HepG2 (cell line): ENCODE results near the gene PRDM15. TPM values are rescaled to one million over a fixed set of nuclear protein-coding genes. Genes with fewer than 3 reads are reported as not detected.
A peak's percentile ranks its signal among the peaks of the same experiment; 100 is the strongest.

Source experiments
- ATAC-seq: fragments of 200-7000 bp; cut with Tn5 transposase; 3 replicates; pipeline ENCODE4 v1.9.1; 2020; ENCODE audit warnings: mild to moderate bottlenecking, moderate library complexity
- BruUV-seq: library from RNA; stranded (reverse); fragments of 400-500 nt; replicated peaks from 2 replicates; lab custom pipeline; 2021; lab: Mats Ljungman, UMichigan
- CTCF ChIA-PET: fragments of 300-600 bp; formaldehyde crosslinking; extraction: SDS; loops from one replicate; lab custom pipeline; 2021; ENCODE audit warnings: low total read pairs, inconsistent platforms, low intra/inter-chr PET ratio; lab: Yijun Ruan, JAX
- POLR2A ChIA-PET: fragments of 350-600 bp; sonication (Branson Sonifier 250); formaldehyde crosslinking; loops from one replicate; lab custom pipeline; 2020; ENCODE audit warnings: antibody characterized with exemption, inconsistent platforms; lab: Yijun Ruan, JAX
- DNase-seq: peaks from one replicate; pipeline ENCODE4 v3.0.0-alpha.2; 2015; ENCODE audit warnings: low spot score
- FAIRE-seq: peaks from 3 replicates; lab custom pipeline; 2011; peaks lifted over from hg19 to GRCh38; lab: Jason Lieb, UNC
- H2AFZ ChIP-seq: one replicate; pipeline ENCODE4 v1.6.1; 2011; ENCODE audit warnings: low read length, inconsistent platforms
- H3K27ac ChIP-seq: fragments of 300-600 bp; 3 replicates; pipeline ENCODE4 v1.8.0; 2011; ENCODE audit warnings: mixed run types, mild to moderate bottlenecking, mixed read lengths, low read length, inconsistent platforms; ENCODE audit not compliant: insufficient read depth; ENCODE audit errors: extremely low read length
- H3K27me3 ChIP-seq, 2 experiments: fragments of 200-600 bp in 1 of 2; 2 replicates in 1 of 2; 3 replicates in 1 of 2; pipeline versions ENCODE4 v1.6.0 to v1.8.0; 2011; ENCODE audit warnings: low read length in 2 of 2, mild to moderate bottlenecking in 2 of 2, moderate library complexity in 2 of 2, inconsistent platforms in 1 of 2; ENCODE audit not compliant: insufficient read depth in 2 of 2, control insufficient read depth in 1 of 2
- H3K36me3 ChIP-seq, 2 experiments: fragments of 200-600 bp in 1 of 2; replicated peaks in 1 of 2; 2 replicates in 1 of 2; 3 replicates in 1 of 2; pipeline versions ENCODE4 v1.5.1 to v1.8.0; 2011; ENCODE audit warnings: low read length in 2 of 2, inconsistent platforms in 1 of 2; ENCODE audit not compliant: insufficient read depth in 2 of 2, control insufficient read depth in 1 of 2
- H3K4me1 ChIP-seq: 2 replicates; pipeline ENCODE4 v1.5.1; 2012; ENCODE audit warnings: low read length, inconsistent platforms; ENCODE audit not compliant: insufficient read depth
- H3K4me2 ChIP-seq: 2 replicates; pipeline ENCODE4 v1.6.0; 2011; ENCODE audit warnings: low read depth, low read length, inconsistent platforms
- H3K4me3 ChIP-seq, 3 experiments: fragments of 200-600 bp in 1 of 3; sonication (generic), shearing (Covaris generic) in 1 of 3; replicated peaks in 1 of 3; 2 replicates each; pipeline ENCODE4 v1.5.1; 2011 to 2016; ENCODE audit warnings: low read length in 3 of 3, inconsistent platforms in 2 of 3, low read depth in 2 of 3, mild to moderate bottlenecking in 2 of 3, control low read depth in 1 of 3, mixed read lengths in 1 of 3; ENCODE audit not compliant: insufficient read depth in 1 of 3
- H3K79me2 ChIP-seq: one replicate; pipeline ENCODE4 v1.6.1; 2011; ENCODE audit warnings: low read length, inconsistent platforms; ENCODE audit not compliant: insufficient read depth
- H3K9ac ChIP-seq: 2 replicates; pipeline ENCODE4 v1.6.0; 2011; ENCODE audit warnings: mild to moderate bottlenecking, low read depth, low read length, inconsistent platforms; ENCODE audit not compliant: insufficient read depth
- H3K9me3 ChIP-seq: 2 replicates; pipeline ENCODE4 v1.5.1; 2012; ENCODE audit warnings: mild to moderate bottlenecking, low read length
- H4K20me1 ChIP-seq: 2 replicates; pipeline ENCODE4 v1.6.0; 2011; ENCODE audit warnings: inconsistent platforms, mild to moderate bottlenecking, low read length, moderate library complexity; ENCODE audit not compliant: insufficient read depth
- MED1 ChIP-seq: sonication (generic); formaldehyde crosslinking; IDR thresholded peaks from 2 replicates; pipeline ENCODE4 v1.4.0; 2020; ENCODE audit warnings: missing genetic modification reagents
- NCOR1 ChIP-seq: fragments of 200-600 bp; sonication (generic); IDR thresholded peaks from 2 replicates; pipeline ENCODE4 v1.7.0; 2017; ENCODE audit warnings: antibody characterized with exemption, low read length, borderline replicate concordance
- NR2C2 ChIP-seq: sonication (generic); formaldehyde crosslinking; IDR thresholded peaks from 2 replicates; pipeline ENCODE4 v1.4.0; 2020; ENCODE audit warnings: missing genetic modification reagents, mild to moderate bottlenecking, moderate library complexity, borderline replicate concordance
- RAD21 ChIP-seq: fragments of 450-650 bp; formaldehyde crosslinking; IDR thresholded peaks from 2 replicates; pipeline ENCODE4 v1.5.0; 2020; ENCODE audit warnings: mild to moderate bottlenecking
- REL ChIP-seq: sonication (generic); formaldehyde crosslinking; conservative IDR thresholded peaks from 2 replicates; pipeline ENCODE4 v1.8.0; 2022; ENCODE audit warnings: mild to moderate bottlenecking, missing genetic modification reagents, moderate library complexity
- RFX3 ChIP-seq: IDR thresholded peaks from 2 replicates; pipeline ENCODE4 v1.6.1; 2016; ENCODE audit warnings: missing biosample characterization, missing genetic modification reagents
- RNF2 ChIP-seq: fragments of 450-650 bp; conservative IDR thresholded peaks from 2 replicates; pipeline ENCODE4 v1.6.1; 2016; ENCODE audit warnings: low read depth
- SIX4 ChIP-seq: sonication (generic); formaldehyde crosslinking; IDR thresholded peaks from 2 replicates; pipeline ENCODE4 v1.4.0; 2020; ENCODE audit warnings: missing genetic modification reagents
- SMAD3 ChIP-seq: sonication (generic); formaldehyde crosslinking; IDR thresholded peaks from 2 replicates; pipeline ENCODE4 v1.4.0; 2020; ENCODE audit warnings: missing genetic modification reagents
- SRF ChIP-seq: IDR thresholded peaks from 2 replicates; pipeline ENCODE4 v1.6.1; 2011; ENCODE audit warnings: mild to moderate bottlenecking, low read depth, low read length, moderate library complexity
- TGIF2 ChIP-seq: IDR thresholded peaks from 2 replicates; pipeline ENCODE4 v1.6.1; 2016; ENCODE audit warnings: control low read depth, missing compliant biosample characterization
- TOE1 ChIP-seq: sonication (generic); formaldehyde crosslinking; IDR thresholded peaks from 2 replicates; pipeline ENCODE4 v1.4.0; 2020; ENCODE audit warnings: mild to moderate bottlenecking, missing genetic modification reagents
- ZBTB21 ChIP-seq: sonication (generic); formaldehyde crosslinking; IDR thresholded peaks from 2 replicates; pipeline ENCODE4 v1.4.0; 2020; ENCODE audit warnings: missing genetic modification reagents
- ZFP1 ChIP-seq: IDR thresholded peaks from 2 replicates; pipeline ENCODE4 v1.6.1; 2016
- ZNF124 ChIP-seq: sonication (generic); formaldehyde crosslinking; IDR thresholded peaks from 2 replicates; pipeline ENCODE4 v1.4.0; 2020; ENCODE audit warnings: missing genetic modification reagents
- ZNF589 ChIP-seq: sonication (generic); formaldehyde crosslinking; conservative IDR thresholded peaks from 2 replicates; pipeline ENCODE4 v1.8.0; 2022; ENCODE audit warnings: mild to moderate bottlenecking, moderate library complexity, missing genetic modification reagents
- ZNF777 ChIP-seq: sonication (generic); formaldehyde crosslinking; IDR thresholded peaks from 2 replicates; pipeline ENCODE4 v1.4.0; 2020; ENCODE audit warnings: missing genetic modification reagents
- WGBS: methylation state at CpG from one replicate; pipeline ENCODE4 v1.1.6; 2017; ENCODE audit warnings: low lambda C conversion rate; 5-methylcytosine and 5-hydroxymethylcytosine counted together
- in situ Hi-C: cut with HindIII; loops from 2 replicates; pipeline ENCODE4 v1.10.0; 2017; ENCODE audit warnings: low pct_unique_long_range_greater_than_20kb; ENCODE audit not compliant: extremely low pct_ligation_motif_present
- intact Hi-C: fragments of 100-400 bp; cut with micrococcal nuclease; formaldehyde crosslinking; loops from one replicate; pipeline ENCODE4 v1.10.0; 2022; ENCODE audit not compliant: unreplicated experiment
- polyA plus RNA-seq, 8 experiments: library from polyadenylated mRNA; depleted of rRNA in 3 of 8; stranded (reverse) in 7 of 8; unstranded in 1 of 8; fragments of >200 nt; fragmentation: Illumina TruSeq in 4 of 8; extraction: Trizol in 4 of 8; gene quantifications; 2 replicates each; pipeline versions ENCODE4 v1.2.1 to v1.2.3, GENCODE V29; 2011 to 2016; ENCODE audit warnings: low read depth in 4 of 8, missing spikeins in 1 of 8, mixed read lengths in 1 of 8; ENCODE audit not compliant: insufficient read depth in 1 of 8
- total RNA-seq, 5 experiments: library from RNA; depleted of rRNA; stranded (reverse); fragments of >200 nt; fragmentation: Illumina TruSeq; extraction: Trizol; gene quantifications; 2 replicates each; pipeline ENCODE4 v1.2.3, GENCODE V29; 2016; ENCODE audit warnings: low read depth in 1 of 5
- TF ChIP-seq, protein P1 (sequence below): sonication (generic); formaldehyde crosslinking; IDR thresholded peaks from 2 replicates; pipeline ENCODE4 v1.4.0; 2020; ENCODE audit warnings: missing genetic modification reagents

The PRDM15 gene
- total and polyA plus RNA-seq, 2 of the 13 experiments (the other 11 are each of a cell fraction or from before 2014, with no cell fraction given): 4.0 to 6.9 TPM

DNA sequence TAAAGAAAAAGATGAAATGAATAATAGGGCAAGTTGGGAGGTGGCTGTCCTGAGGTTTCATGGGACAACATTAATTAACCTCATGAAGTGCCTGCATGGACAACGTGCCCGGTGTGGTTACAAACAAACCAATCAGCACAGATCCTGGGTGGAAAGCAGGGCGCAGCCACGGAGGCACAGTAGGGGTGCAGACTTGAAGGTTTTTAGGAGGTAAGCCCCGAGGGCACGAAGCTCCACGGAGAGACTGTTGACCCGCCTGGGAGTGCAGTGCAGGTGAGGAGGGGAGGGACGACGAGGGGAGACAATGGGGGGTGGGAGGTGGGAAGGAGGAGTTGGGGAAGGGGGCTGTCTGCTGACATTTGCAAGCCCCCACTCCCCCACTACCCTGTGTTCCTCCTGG, 110.0 kb downstream of the PRDM15 start:
- WGBS: 2% methylated on average over 10 of the region's 10 CpGs
- Histone ChIP-seq H3K4me3 (peak overlapping the region; percentile 19 to 68 (median 50); a peak in 5 of 6 replicates), H3K9ac (peak overlapping the region; percentile 59), H4K20me1 (peaks cover 20% of the 10 kb centered on the region), H3K27ac (peak overlapping the region; percentile 46), H3K4me1 (peaks cover 68% of the 10 kb centered on the region), H3K27me3 (peaks cover 4 to 41% of the 10 kb centered on the region in 2 experiments; a peak in 4 of 5 replicates), H3K9me3 (no peaks in the 10 kb centered on the region), H3K79me2 (peaks cover 22% of the 10 kb centered on the region), H2AFZ (no peak overlapping the region), H3K36me3 (no peaks in the 10 kb centered on the region), H3K4me2 (peak overlapping the region; percentile 97)
- DNase-seq (no peak), FAIRE-seq (no peak), ATAC-seq (no peak)
- BruUV-seq: no TSS peak
- CTCF ChIA-PET: no interaction called here
- in situ Hi-C loops (loop anchor here (5.0 kb wide), 2 partner anchors 52 to 102 kb away; no protein-coding TSS in a partner anchor), intact Hi-C loops (loop anchor here (2.0 to 5.0 kb wide), 5 partner anchors 18 to 90 kb away; no protein-coding TSS in a partner anchor)
- TF ChIP-seq ZFP1 (CRISPR knock-in tag) (0 out of 2 replicates have a peak, but pooled peaks have one; percentile 13), REL (CRISPR knock-in tag) (no peak), RNF2 (0 out of 2 replicates have a peak, but pooled peaks have one; percentile 11), SRF (no peak), ZNF589 (no peak), NCOR1 (no peak)
- POLR2A ChIA-PET: interaction anchor here (0.9 to 8.1 kb wide), 8 partner anchors 9 to 105 kb away, joined by 3 to 106 read pairs (median 6); no protein-coding TSS in a partner anchor

DNA sequence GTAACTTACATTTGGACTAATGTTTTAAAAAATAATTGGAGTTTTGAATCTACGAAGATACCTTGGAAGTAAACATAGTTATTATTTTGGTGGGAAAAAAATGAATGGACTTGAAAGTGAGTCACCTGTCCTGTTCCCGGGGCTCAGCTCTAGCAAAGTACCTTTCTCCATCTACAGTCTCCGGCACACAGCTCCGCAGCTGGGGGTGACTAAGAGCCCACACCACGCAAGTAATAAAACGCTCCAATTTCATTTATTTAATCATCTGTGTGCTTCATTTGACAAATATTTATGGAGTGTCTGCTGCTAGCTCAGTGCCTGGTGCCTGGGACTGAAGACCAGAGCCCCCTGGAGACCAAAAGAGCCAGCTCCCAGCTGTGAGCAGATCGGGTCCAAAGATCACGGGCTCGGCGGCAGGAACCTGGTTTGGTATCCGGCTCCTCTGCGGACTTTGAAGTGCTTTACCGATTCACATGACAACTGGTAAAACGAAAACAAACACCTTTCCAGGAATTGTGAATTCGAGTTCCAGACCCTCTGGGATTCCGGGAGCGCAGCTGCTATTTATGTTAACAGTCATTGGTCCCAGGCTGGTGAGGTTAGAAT, 110.6 kb downstream of the PRDM15 start:
- DNase-seq: peak; percentile 95
- WGBS: under 1% methylated on average over 15 of the region's 17 CpGs
- intact Hi-C loops: loop anchor here (2.0 to 5.0 kb wide), 5 partner anchors 18 to 90 kb away; no protein-coding TSS in a partner anchor
- peak; percentile 70; the same call in 1 of the 2 replicates for TF ChIP-seq TOE1 (CRISPR knock-in tag)
- TF ChIP-seq RAD21 (CRISPR knock-in tag): peak; percentile 69
- peak; percentile 65 for TF ChIP-seq ZNF777
- TF ChIP-seq SMAD3 (CRISPR knock-in tag): peak; percentile 53; the same call in 1 of the 2 replicates
- peak; percentile 49; the same call in 1 of the 2 replicates for TF ChIP-seq TGIF2 (CRISPR knock-in tag)
- 0 out of 2 replicates have a peak, but pooled peaks have one; percentile 31 for TF ChIP-seq ZNF124
- peak; percentile 36; the same call in 1 of the 2 replicates for TF ChIP-seq NR2C2
- TF ChIP-seq ZBTB21 (CRISPR knock-in tag): no peak
- TF ChIP-seq SIX4: 0 out of 2 replicates have a peak, but pooled peaks have one; percentile 55
- peak; percentile 66 for TF ChIP-seq RFX3 (CRISPR knock-in tag)
- TF ChIP-seq MED1 (CRISPR knock-in tag): peak; percentile 93
- TF ChIP-seq, protein P1, sequence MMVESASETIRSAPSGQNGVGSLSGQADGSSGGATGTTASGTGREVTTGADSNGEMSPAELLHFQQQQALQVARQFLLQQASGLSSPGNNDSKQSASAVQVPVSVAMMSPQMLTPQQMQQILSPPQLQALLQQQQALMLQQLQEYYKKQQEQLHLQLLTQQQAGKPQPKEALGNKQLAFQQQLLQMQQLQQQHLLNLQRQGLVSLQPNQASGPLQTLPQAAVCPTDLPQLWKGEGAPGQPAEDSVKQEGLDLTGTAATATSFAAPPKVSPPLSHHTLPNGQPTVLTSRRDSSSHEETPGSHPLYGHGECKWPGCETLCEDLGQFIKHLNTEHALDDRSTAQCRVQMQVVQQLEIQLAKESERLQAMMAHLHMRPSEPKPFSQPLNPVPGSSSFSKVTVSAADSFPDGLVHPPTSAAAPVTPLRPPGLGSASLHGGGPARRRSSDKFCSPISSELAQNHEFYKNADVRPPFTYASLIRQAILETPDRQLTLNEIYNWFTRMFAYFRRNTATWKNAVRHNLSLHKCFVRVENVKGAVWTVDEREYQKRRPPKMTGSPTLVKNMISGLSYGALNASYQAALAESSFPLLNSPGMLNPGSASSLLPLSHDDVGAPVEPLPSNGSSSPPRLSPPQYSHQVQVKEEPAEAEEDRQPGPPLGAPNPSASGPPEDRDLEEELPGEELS: peak; percentile 87

More for the DNA sequence above, 110.6 kb downstream of the PRDM15 start:
- Histone ChIP-seq H3K4me1 (peaks cover 74% of the 10 kb centered on the region), H3K79me2 (peaks cover 28% of the 10 kb centered on the region), H3K9ac (peak overlapping the region; percentile 72), H2AFZ (no peak overlapping the region), H3K9me3 (no peaks in the 10 kb centered on the region), H3K36me3 (no peaks in the 10 kb centered on the region), H3K4me2 (peak overlapping the region; percentile 97), H3K27me3 (peaks cover 4 to 36% of the 10 kb centered on the region in 2 experiments; a peak in 3 of 5 replicates), H4K20me1 (peaks cover 25% of the 10 kb centered on the region), H3K4me3 (peak overlapping the region; percentile 51 to 84 (median 80)), H3K27ac (peak overlapping the region; percentile 55)
- no TSS peak for BruUV-seq
- ChIA-PET CTCF (interaction anchor here (0.7 to 1.0 kb wide), 3 partner anchors 10 to 158 kb away, joined by 3 to 7 read pairs (median 3); no protein-coding TSS in a partner anchor), POLR2A (interaction anchor here (0.9 to 8.1 kb wide), 9 partner anchors 8 to 104 kb away, joined by 3 to 106 read pairs (median 6); no protein-coding TSS in a partner anchor)
- in situ Hi-C loops: loop anchor here (5.0 kb wide), 2 partner anchors 51 to 101 kb away; no protein-coding TSS in a partner anchor
- peak; percentile 96 for FAIRE-seq
- ATAC-seq: peak; percentile 71
